ENCODE data around the gene KIF9. TPM values are rescaled to one million over a fixed set of nuclear protein-coding genes. Genes with fewer than 3 reads are reported as not detected.

Gene KIF9
- total and polyA plus RNA-seq, 2 of the 8 experiments (the other 6 are each of a cell fraction or from before 2014, with no cell fraction given): 5.0 to 8.0 TPM

GRCh38 chr3:47295976-47296375, 13.4 kb upstream of the KIF9 start:
- peaks cover 10 to 14% of the 10 kb centered on the region in 2 experiments for H4K20me1 ChIP-seq (replicated peaks in 1 of 2; ENCODE audit: control insufficient read depth in 1 of 2, insufficient read depth in 2 of 2, low read length in 2 of 2)
- no peaks in the 10 kb centered on the region for H3K23me2 ChIP-seq (ENCODE audit: low read depth, low read length)
- H2BK15ac ChIP-seq (ENCODE audit: low read length): no peak overlapping the region
- ChIA-PET CTCF (ENCODE audit: partially characterized antibody) (no interaction called here), POLR2A (ENCODE audit: partially characterized antibody) (interaction anchor here (0.6 to 1.8 kb wide), 3 partner anchors 13 to 597 kb away, joined by 3 to 8 read pairs (median 3); partner anchors contain the start of genes KIF9 and KLHL18)
- no peaks in the 10 kb centered on the region; a peak in 2 of 8 replicates for H3K36me3 ChIP-seq (ENCODE audit: control insufficient read depth in 2 of 4, insufficient read depth in 4 of 4, low read length in 3 of 4)
- H2BK20ac ChIP-seq (ENCODE audit: low read length): no peak overlapping the region
- H3K9me3 ChIP-seq (ENCODE audit: insufficient read depth in 2 of 2, low read depth in 1 of 2, low read length in 1 of 2): no peaks in the 10 kb centered on the region
- no peak overlapping the region for H3K27ac ChIP-seq (ENCODE audit: low read depth, low read length)
- H2BK5ac ChIP-seq (ENCODE audit: low read depth, low read length): no peak overlapping the region
- H3K79me2 ChIP-seq (ENCODE audit: control insufficient read depth in 1 of 2, insufficient read depth in 2 of 2, low read length in 2 of 2): peaks cover 0 to 78% of the 10 kb centered on the region in 2 experiments; a peak in 2 of 4 replicates
- H2AFZ ChIP-seq (ENCODE audit: low read length): no peak overlapping the region
- no peak overlapping the region for H4K91ac ChIP-seq (replicated peaks; ENCODE audit: insufficient read length, low read length)
- H2BK120ac ChIP-seq (replicated peaks; ENCODE audit: low read depth, low read length): no peak overlapping the region
- WGBS, 2 experiments (ENCODE audit: extremely low coverage in 1 of 2, insufficient coverage in 1 of 2, insufficient read length in 1 of 2, insufficient replicate concordance in 2 of 2, low coverage in 1 of 2, low lambda C conversion rate in 2 of 2, missing lambda C conversion rate in 1 of 2): 90% methylated on average over 6 of the region's 6 CpGs; no CpG with 5 or more reads in 1 of the 2 experiments
- H3K27me3 ChIP-seq (replicated peaks in 1 of 4; ENCODE audit: control insufficient read depth in 3 of 4, extremely low read depth in 1 of 4, insufficient read depth in 3 of 4, low read length in 3 of 4): no peaks in the 10 kb centered on the region
- no peak overlapping the region for H4K8ac ChIP-seq (ENCODE audit: extremely low read depth, insufficient read depth, low read length)
- FAIRE-seq (no peak), DNase-seq (ENCODE audit: low read depth in 1 of 2, low spot score in 2 of 2) (no peak)
- H3K4ac ChIP-seq (replicated peaks; ENCODE audit: insufficient read length, low read depth, low read length): no peak overlapping the region
- no peak overlapping the region for H4K5ac ChIP-seq (ENCODE audit: insufficient read length, low read depth, low read length)
- H3K18ac ChIP-seq (ENCODE audit: extremely low read depth, low read length): no peak overlapping the region
- no peak overlapping the region for H3K14ac ChIP-seq (ENCODE audit: insufficient read length)
- H2AK5ac ChIP-seq (ENCODE audit: low read depth, low read length): no peak overlapping the region
- H3K4me3 ChIP-seq (ENCODE audit: extremely low read depth in 1 of 4, insufficient read depth in 2 of 4, low read depth in 3 of 4, low read length in 4 of 4): no peak overlapping the region
- H3K23ac ChIP-seq (ENCODE audit: insufficient read length): no peak overlapping the region
- H3K4me2 ChIP-seq (ENCODE audit: insufficient read depth in 1 of 2, low read depth in 2 of 2, low read length in 2 of 2): no peak overlapping the region
- no peak overlapping the region for H3K9ac ChIP-seq (replicated peaks in 1 of 4; ENCODE audit: extremely low read depth in 1 of 4, low read depth in 3 of 4, low read length in 3 of 4)
- H3K56ac ChIP-seq (replicated peaks; ENCODE audit: insufficient read length, low read depth, low read length): no peak overlapping the region
- H3K4me1 ChIP-seq (replicated peaks in 1 of 4; ENCODE audit: control insufficient read depth in 3 of 4, insufficient read depth in 4 of 4, low read length in 3 of 4): no peaks in the 10 kb centered on the region; a peak in 1 of 7 replicates
- H2BK12ac ChIP-seq (ENCODE audit: low read depth, low read length): no peak overlapping the region
- peaks cover 2% of the 10 kb centered on the region for H3K79me1 ChIP-seq (ENCODE audit: low read depth, low read length)
- TF ChIP-seq RAD21 (IDR thresholded peaks at IDR 0.05 in 1 of 2, conservative IDR thresholded peaks at IDR 0.05 in 1 of 2; ENCODE audit: low read depth in 2 of 2, low read length in 2 of 2) (no peak), BRCA1 (IDR thresholded peaks at IDR 0.05; ENCODE audit: low read depth, low read length) (no peak), RFX5 (IDR thresholded peaks at IDR 0.05; ENCODE audit: borderline replicate concordance, low read depth, low read length) (no peak), TAF1 (IDR thresholded peaks at IDR 0.05; ENCODE audit: low read depth, low read length) (no peak), CBX8 (IDR thresholded peaks at IDR 0.05; ENCODE audit: borderline replicate concordance, low read depth, low read length) (no peak), SP2 (IDR thresholded peaks at IDR 0.05; ENCODE audit: low read length) (no peak), KDM5A (IDR thresholded peaks at IDR 0.05; ENCODE audit: low read length) (no peak), USF2 (IDR thresholded peaks at IDR 0.05; ENCODE audit: low read length) (no peak), GABPA (IDR thresholded peaks at IDR 0.05; ENCODE audit: borderline replicate concordance, insufficient read depth, low read length) (no peak), SIX5 (IDR thresholded peaks at IDR 0.05; ENCODE audit: low read depth, low read length) (no peak), POU5F1 (IDR thresholded peaks at IDR 0.05; ENCODE audit: low read depth, low read length) (no peak), JUN (IDR thresholded peaks at IDR 0.05; ENCODE audit: low read depth, low read length) (no peak), E2F6 (IDR thresholded peaks at IDR 0.05) (no peak)
